NCI-H1092 treated with DMSO at 0.1 percent for 48 hours (cell line): ENCODE measurements around the gene LRP4.

Experiments used
- DNase-seq: peaks from one replicate; lab custom pipeline; 2025; lab: John Stamatoyannopoulos, UW

Gene LRP4

GRCh38 chr11:46846510-46846830, 71.9 kb downstream of the LRP4 start:
- DNase-seq = no peak

- peak; percentile 96 for DNase-seq
These were observed 72.4 kb downstream of the LRP4 start, which contains the start of gene CKAP5 for GRCh38 chr11:46845740-46846509. CKAP5 (minus strand) TSS chr11:46846280; CDS start chr11:46821231, 25,049 bp downstream.

DNA sequence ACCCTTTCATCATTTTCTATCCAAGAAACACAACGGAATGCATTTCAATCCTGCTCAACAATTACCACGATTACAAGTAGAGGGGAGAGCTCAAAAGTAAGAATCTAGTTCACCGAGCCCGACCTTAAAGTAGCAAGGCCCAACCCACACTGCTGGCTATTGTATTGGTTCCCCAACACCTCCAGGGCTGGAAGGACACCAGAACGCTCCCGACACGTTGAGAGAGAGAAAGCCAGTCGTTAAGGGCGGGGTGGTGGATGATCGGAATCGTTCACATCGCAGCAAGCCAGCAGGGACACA, 73.0 kb downstream of the LRP4 start:
- no peak for DNase-seq

DNA sequence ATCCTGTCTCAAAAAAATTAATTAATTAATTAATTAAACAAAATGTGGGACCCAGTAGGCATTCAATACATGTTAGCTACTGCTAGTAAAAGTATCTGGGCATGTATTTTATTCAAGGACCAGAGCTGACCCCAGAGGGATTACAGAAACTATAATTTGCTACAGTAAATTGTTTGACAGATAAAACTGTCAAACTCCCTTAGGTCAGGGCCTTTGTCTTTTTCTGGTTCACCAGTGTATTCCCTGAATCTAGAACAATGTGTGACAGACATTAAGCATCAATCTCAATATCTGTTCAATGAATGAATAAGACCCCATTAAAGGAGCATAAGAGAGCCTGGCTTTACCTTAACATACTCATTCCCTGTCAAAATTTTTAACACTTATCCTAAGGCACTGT, 78.2 kb downstream of the LRP4 start:
- no peak for DNase-seq

DNA sequence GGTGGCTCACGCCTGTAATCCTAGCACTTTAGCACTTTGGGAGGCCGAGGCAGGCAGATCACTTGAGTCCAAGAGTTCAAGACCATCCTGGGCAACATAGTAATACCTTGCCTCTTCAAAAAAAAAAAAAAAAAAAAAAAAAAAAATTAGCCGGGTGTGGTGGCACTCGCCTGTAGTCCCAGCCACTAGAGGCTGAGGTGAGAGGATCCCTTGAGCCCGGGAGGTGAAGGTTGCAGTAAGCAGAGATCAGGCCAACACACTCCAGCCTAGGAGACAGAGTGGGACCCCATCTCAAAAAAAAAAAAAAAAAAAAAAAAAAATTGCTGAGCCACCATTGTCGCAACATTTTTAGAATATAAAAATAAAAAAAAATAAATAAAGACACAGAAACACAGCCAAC, 79.8 kb downstream of the LRP4 start:
- no peak for DNase-seq

GRCh38 chr11:46837860-46838259, 80.5 kb downstream of the LRP4 start:
- no peak for DNase-seq

DNA sequence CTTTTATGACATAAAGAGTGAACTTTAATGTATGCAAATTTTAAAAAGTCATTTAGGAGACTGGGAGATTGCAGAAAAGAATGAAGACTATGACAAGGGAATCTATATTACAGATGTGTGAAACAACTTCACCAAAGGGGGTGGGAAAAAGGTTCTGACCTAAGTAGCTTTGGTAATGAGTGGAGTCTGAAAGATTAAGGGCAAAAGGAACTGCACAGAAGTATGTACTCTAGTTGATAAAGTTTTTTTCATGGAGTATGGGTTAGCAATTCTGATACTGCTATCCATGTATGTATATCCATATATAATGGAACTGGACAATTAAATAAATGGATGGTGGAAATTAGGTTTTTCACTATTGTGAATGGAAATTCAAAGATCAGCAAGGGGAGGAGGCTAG, 81.5 kb downstream of the LRP4 start:
- no peak for DNase-seq

GRCh38 chr11:46836431-46836830, 81.9 kb downstream of the LRP4 start:
- no peak for DNase-seq

GRCh38 chr11:46835897-46836296, 82.5 kb downstream of the LRP4 start:
- DNase-seq = no peak

DNA sequence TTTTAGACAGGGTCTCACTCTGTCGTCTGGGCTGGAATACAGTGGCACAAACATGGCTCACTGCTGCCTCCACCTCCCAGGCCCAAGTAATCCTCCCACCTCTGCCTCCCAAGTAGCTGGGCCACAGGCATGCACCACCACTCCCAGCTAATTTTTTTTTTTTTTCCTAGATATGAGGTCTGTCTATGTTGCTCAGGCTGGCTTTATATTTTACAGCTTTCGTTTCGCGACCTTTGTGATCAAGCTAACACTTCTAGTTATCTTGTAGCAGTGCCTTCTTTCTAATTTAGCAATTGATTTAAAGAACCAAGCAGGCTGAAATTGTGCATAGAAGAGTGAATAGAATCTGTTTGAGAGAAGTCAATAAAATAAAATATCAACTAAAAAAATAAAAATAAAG, 83.5 kb downstream of the LRP4 start:
- DNase-seq = no peak

GRCh38 chr11:46832511-46833214, 85.7 kb downstream of the LRP4 start:
- DNase-seq = no peak

- DNase-seq = no peak
These were observed 90.4 kb downstream of the LRP4 start for GRCh38 chr11:46827995-46828394.

DNA sequence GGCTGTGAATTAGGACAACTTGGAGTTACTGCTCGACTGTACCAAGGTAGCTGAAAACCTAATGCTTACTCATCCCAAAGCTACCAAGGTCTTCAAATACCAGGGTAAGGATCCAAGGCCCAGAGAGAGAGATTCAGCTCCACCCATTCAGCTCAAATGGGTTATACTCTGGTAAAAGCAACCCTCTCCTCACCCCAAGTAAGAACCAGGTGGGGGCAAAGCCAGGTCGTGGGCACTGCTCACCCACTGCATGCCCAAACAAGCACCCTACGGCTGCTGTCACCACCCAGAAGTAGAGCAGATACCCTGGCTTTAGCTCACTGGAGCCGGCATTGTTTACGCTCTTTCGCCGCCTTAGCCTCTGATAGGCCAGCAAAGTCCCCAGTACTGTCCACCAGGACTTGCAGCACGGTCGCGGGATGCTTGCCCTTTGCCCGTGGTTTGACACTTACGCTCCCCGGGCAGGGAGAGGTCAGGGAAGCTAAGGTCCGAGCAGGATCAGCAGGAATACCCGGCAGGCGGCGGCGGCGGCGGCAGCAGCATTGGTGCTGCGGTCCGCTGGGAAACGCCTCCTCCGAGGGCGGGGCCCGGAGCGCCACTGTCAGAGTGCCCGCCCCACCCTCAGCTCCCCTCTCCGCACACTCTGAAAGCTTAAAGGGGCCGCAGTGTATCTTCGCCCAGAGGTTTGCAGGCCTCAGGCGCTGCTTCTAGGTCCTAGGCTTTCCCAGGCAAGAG, 91.9 kb downstream of the LRP4 start:
- DNase-seq = peak; percentile 68

- no peak for DNase-seq
These were observed 109.4 kb downstream of the LRP4 start for GRCh38 chr11:46808799-46809431.
